GM21576 (cell line): ENCODE measurements around the gene STK36.

Experiments
- ATAC-seq: cut with Tn5 transposase; IDR thresholded peaks from one replicate; pipeline ENCODE4 v1.9.1; 2021; ENCODE audit warnings: mild to moderate bottlenecking, moderate library complexity; ENCODE audit not compliant: unreplicated experiment

Gene STK36

GRCh38 chr2:218719457-218719856 is 47.6 kb downstream of the STK36 start:
- no peak for ATAC-seq

GRCh38 chr2:218720048-218721041 is 48.5 kb downstream of the STK36 start:
- ATAC-seq, result no peak

GRCh38 chr2:218721488-218721887 is 49.6 kb downstream of the STK36 start:
- no peak for ATAC-seq

- ATAC-seq, result no peak
Measured at GRCh38 chr2:218721934-218722333, 50.0 kb downstream of the STK36 start.

GRCh38 chr2:218722419-218722818 is 50.5 kb downstream of the STK36 start:
- ATAC-seq, result no peak

GRCh38 chr2:218722876-218723785 is 51.2 kb downstream of the STK36 start:
- no peak for ATAC-seq

- no peak for ATAC-seq
Measured at GRCh38 chr2:218726004-218726574, 54.2 kb downstream of the STK36 start.

GRCh38 chr2:218727502-218728165 is 55.7 kb downstream of the STK36 start:
- ATAC-seq, result no peak

GRCh38 chr2:218729640-218730039 is 57.8 kb downstream of the STK36 start:
- no peak for ATAC-seq

GRCh38 chr2:218732052-218732760 is 60.3 kb downstream of the STK36 start:
- ATAC-seq, result no peak

- ATAC-seq, result no peak
Measured at GRCh38 chr2:218732761-218733158, 60.9 kb downstream of the STK36 start.

GRCh38 chr2:218733171-218734021 is 61.5 kb downstream of the STK36 start:
- no peak for ATAC-seq

- no peak for ATAC-seq
Measured at GRCh38 chr2:218734190-218734975, 62.5 kb downstream of the STK36 start.

- ATAC-seq, result no peak
Measured at GRCh38 chr2:218736531-218736930, 64.6 kb downstream of the STK36 start.

- ATAC-seq, result no peak
Measured at GRCh38 chr2:218743068-218743467, 71.2 kb downstream of the STK36 start.

GRCh38 chr2:218744615-218745014 is 72.7 kb downstream of the STK36 start:
- ATAC-seq, result no peak

GRCh38 chr2:218745160-218745558 is 73.3 kb downstream of the STK36 start:
- no peak for ATAC-seq
